H1 (cell line): ENCODE data around the gene CBL. TPM values are rescaled to one million over a fixed set of nuclear protein-coding genes. Genes with fewer than 3 reads are reported as not detected.

Experiments used
- CTCF ChIA-PET: fragments of 300-600 bp; sonication (Branson Sonifier 250); formaldehyde crosslinking; loops from one replicate; lab custom pipeline; 2021; ENCODE audit not compliant: partially characterized antibody; lab: Charles Lee
- POLR2A ChIA-PET: fragments of 300-600 bp; sonication (Branson Sonifier 250); formaldehyde crosslinking; loops from one replicate; lab custom pipeline; 2021; ENCODE audit warnings: inconsistent platforms; ENCODE audit not compliant: partially characterized antibody; lab: Charles Lee
- DNase-seq, 2 experiments: peaks; one replicate each; pipeline versions ENCODE4 v3.0.0 to v3.0.0-alpha.2; 2010 to 2022; ENCODE audit warnings: low spot score in 2 of 2, low read depth in 1 of 2, mixed read lengths in 1 of 2
- FAIRE-seq: peaks from 2 replicates; lab custom pipeline; 2011; peaks lifted over from hg19 to GRCh38; lab: Jason Lieb, UNC
- H2AFZ ChIP-seq: 2 replicates; pipeline ENCODE4 v1.8.1; 2012; ENCODE audit warnings: low read length, inconsistent platforms
- H2AK5ac ChIP-seq: 2 replicates; pipeline ENCODE4 v1.6.1; 2013; ENCODE audit warnings: low read depth, low read length
- H2BK120ac ChIP-seq: replicated peaks from 2 replicates; pipeline ENCODE3; 2013; ENCODE audit warnings: low read depth, low read length, inconsistent platforms
- H2BK12ac ChIP-seq: 2 replicates; pipeline ENCODE4 v1.6.1; 2013; ENCODE audit warnings: low read depth, low read length
- H2BK15ac ChIP-seq: 2 replicates; pipeline ENCODE4 v1.6.1; 2013; ENCODE audit warnings: low read length
- H2BK20ac ChIP-seq: 2 replicates; pipeline ENCODE4 v1.6.1; 2013; ENCODE audit warnings: low read length
- H2BK5ac ChIP-seq: 2 replicates; pipeline ENCODE4 v1.6.1; 2013; ENCODE audit warnings: low read depth, low read length
- H3K14ac ChIP-seq: 2 replicates; pipeline ENCODE4 v1.6.1; 2013; ENCODE audit warnings: inconsistent platforms; ENCODE audit not compliant: insufficient read length
- H3K18ac ChIP-seq: 2 replicates; pipeline ENCODE4 v1.6.1; 2013; ENCODE audit warnings: low read length; ENCODE audit errors: extremely low read depth
- H3K23ac ChIP-seq: 2 replicates; pipeline ENCODE4 v1.6.1; 2013; ENCODE audit warnings: inconsistent platforms; ENCODE audit not compliant: insufficient read length
- H3K23me2 ChIP-seq: 2 replicates; pipeline ENCODE4 v1.6.1; 2013; ENCODE audit warnings: low read depth, low read length
- H3K27ac ChIP-seq: 2 replicates; pipeline ENCODE4 v1.6.1; 2011; ENCODE audit warnings: low read depth, low read length, inconsistent platforms
- H3K27me3 ChIP-seq, 4 experiments: replicated peaks in 1 of 4; 1 replicate in 1 of 4; 2 replicates in 3 of 4; pipeline versions ENCODE4 v1.6.1 to v1.8.1; 2011 to 2013; ENCODE audit warnings: low read length in 3 of 4, mild to moderate bottlenecking in 3 of 4, inconsistent platforms in 2 of 4, mixed read lengths in 2 of 4, moderate library complexity in 1 of 4; ENCODE audit not compliant: control insufficient read depth in 3 of 4, insufficient read depth in 3 of 4; ENCODE audit errors: extremely low read depth in 1 of 4
- H3K36me3 ChIP-seq, 4 experiments: 2 replicates each; pipeline versions ENCODE4 v1.6.1 to v1.8.1; 2011 to 2013; ENCODE audit warnings: mild to moderate bottlenecking in 4 of 4, low read length in 3 of 4, moderate library complexity in 2 of 4, control low read depth in 1 of 4, inconsistent platforms in 1 of 4; ENCODE audit not compliant: insufficient read depth in 4 of 4, control insufficient read depth in 2 of 4
- H3K4ac ChIP-seq: replicated peaks from 2 replicates; pipeline ENCODE3; 2013; ENCODE audit warnings: low read length, low read depth, mixed read lengths, inconsistent platforms; ENCODE audit not compliant: insufficient read length
- H3K4me1 ChIP-seq, 4 experiments: replicated peaks in 1 of 4; 1 replicate in 1 of 4; 2 replicates in 3 of 4; pipeline versions ENCODE4 v1.6.1 to v1.8.1; 2011 to 2013; ENCODE audit warnings: low read length in 3 of 4, inconsistent platforms in 2 of 4, mixed read lengths in 1 of 4; ENCODE audit not compliant: insufficient read depth in 4 of 4, control insufficient read depth in 3 of 4
- H3K4me2 ChIP-seq, 2 experiments: 2 replicates each; pipeline versions ENCODE4 v1.6.1 to v1.8.1; 2011 to 2013; ENCODE audit warnings: low read depth in 2 of 2, low read length in 2 of 2, control low read depth in 1 of 2, inconsistent platforms in 1 of 2, mild to moderate bottlenecking in 1 of 2; ENCODE audit not compliant: insufficient read depth in 1 of 2
- H3K4me3 ChIP-seq, 4 experiments: fragments of 200-600, 300-600 bp in 1 of 4; sonication (generic), shearing (Covaris generic), sonication (Bioruptor Twin) in 1 of 4; 2 replicates each; pipeline versions ENCODE4 v1.5.1 to v1.8.1; 2011 to 2016; ENCODE audit warnings: low read length in 4 of 4, low read depth in 3 of 4, control low read depth in 2 of 4, inconsistent platforms in 2 of 4, mild to moderate bottlenecking in 2 of 4, mixed read lengths in 1 of 4, moderate library complexity in 1 of 4; ENCODE audit not compliant: insufficient read depth in 2 of 4; ENCODE audit errors: extremely low read depth in 1 of 4
- H3K56ac ChIP-seq: replicated peaks from 2 replicates; pipeline ENCODE3; 2013; ENCODE audit warnings: low read depth, mild to moderate bottlenecking, mixed read lengths, low read length, inconsistent platforms; ENCODE audit not compliant: insufficient read length
- H3K79me1 ChIP-seq: 2 replicates; pipeline ENCODE4 v1.6.1; 2013; ENCODE audit warnings: low read depth, low read length, control low read depth
- H3K79me2 ChIP-seq, 2 experiments: 2 replicates each; pipeline versions ENCODE4 v1.6.1 to v1.8.1; 2012 to 2013; ENCODE audit warnings: low read length in 2 of 2, mild to moderate bottlenecking in 2 of 2, inconsistent platforms in 1 of 2; ENCODE audit not compliant: insufficient read depth in 2 of 2, control insufficient read depth in 1 of 2
- H3K9ac ChIP-seq, 4 experiments: replicated peaks in 1 of 4; 1 replicate in 1 of 4; 2 replicates in 3 of 4; pipeline versions ENCODE4 v1.6.1 to v1.8.1; 2011 to 2013; ENCODE audit warnings: low read depth in 3 of 4, low read length in 3 of 4, control low read depth in 2 of 4, mild to moderate bottlenecking in 2 of 4, moderate library complexity in 2 of 4, inconsistent platforms in 1 of 4; ENCODE audit errors: extremely low read depth in 1 of 4
- H3K9me3 ChIP-seq, 2 experiments: 2 replicates each; pipeline versions ENCODE4 v1.6.1 to v1.8.1; 2012 to 2013; ENCODE audit warnings: mild to moderate bottlenecking in 2 of 2, moderate library complexity in 2 of 2, control low read depth in 1 of 2, inconsistent platforms in 1 of 2, low read depth in 1 of 2, low read length in 1 of 2, mixed read lengths in 1 of 2; ENCODE audit not compliant: insufficient read depth in 2 of 2
- H4K20me1 ChIP-seq, 2 experiments: replicated peaks in 1 of 2; 2 replicates each; pipeline versions ENCODE3 to v1.8.1; 2011 to 2013; ENCODE audit warnings: inconsistent platforms in 2 of 2, low read length in 2 of 2, mild to moderate bottlenecking in 1 of 2; ENCODE audit not compliant: insufficient read depth in 2 of 2, control insufficient read depth in 1 of 2
- H4K5ac ChIP-seq: 2 replicates; pipeline ENCODE4 v1.6.1; 2013; ENCODE audit warnings: low read length, low read depth, mixed read lengths, inconsistent platforms; ENCODE audit not compliant: insufficient read length
- H4K8ac ChIP-seq: 2 replicates; pipeline ENCODE4 v1.8.0; 2013; ENCODE audit warnings: mild to moderate bottlenecking, moderate library complexity, low read length, inconsistent platforms; ENCODE audit not compliant: insufficient read depth; ENCODE audit errors: extremely low read depth
- H4K91ac ChIP-seq: replicated peaks from 2 replicates; pipeline ENCODE3; 2013; ENCODE audit warnings: low read length, mixed read lengths, inconsistent platforms; ENCODE audit not compliant: insufficient read length
- ATF2 ChIP-seq: IDR thresholded peaks from 2 replicates; pipeline ENCODE4 v1.6.1; 2012; ENCODE audit warnings: low read length, inconsistent platforms
- BCL11A ChIP-seq, 2 experiments: IDR thresholded peaks; one replicate each; pipeline ENCODE4 v1.6.1; 2011; ENCODE audit warnings: low read depth in 2 of 2, low read length in 2 of 2, mild to moderate bottlenecking in 2 of 2
- BRCA1 ChIP-seq: IDR thresholded peaks from 2 replicates; pipeline ENCODE4 v1.6.1; 2012; ENCODE audit warnings: low read depth, low read length, improper control_type of control experiment
- GABPA ChIP-seq: IDR thresholded peaks from 2 replicates; pipeline ENCODE4 v1.6.1; 2011; ENCODE audit warnings: mild to moderate bottlenecking, low read length, moderate library complexity, borderline replicate concordance; ENCODE audit not compliant: insufficient read depth
- NRF1 ChIP-seq: IDR thresholded peaks from 2 replicates; pipeline ENCODE4 v1.6.1; 2011; ENCODE audit warnings: mild to moderate bottlenecking, low read depth, low read length, improper control_type of control experiment
- SIX5 ChIP-seq: IDR thresholded peaks from 2 replicates; pipeline ENCODE4 v1.6.1; 2011; ENCODE audit warnings: mild to moderate bottlenecking, low read depth, low read length
- SP4 ChIP-seq: IDR thresholded peaks from 2 replicates; pipeline ENCODE4 v1.6.1; 2012; ENCODE audit warnings: low read length, inconsistent platforms
- TAF1 ChIP-seq: IDR thresholded peaks from 2 replicates; pipeline ENCODE4 v1.6.1; 2011; ENCODE audit warnings: mild to moderate bottlenecking, low read depth, low read length
- TCF12 ChIP-seq: IDR thresholded peaks from 2 replicates; pipeline ENCODE4 v1.6.1; 2011; ENCODE audit warnings: low read depth, mild to moderate bottlenecking, low read length
- WGBS, 2 experiments: shearing (Covaris generic) in 1 of 2; methylation state at CpG; one replicate each; pipeline versions ENCODE4 v1.1.6 to v1.1.7; 2013 to 2015; ENCODE audit warnings: low lambda C conversion rate in 2 of 2, mixed read lengths in 2 of 2, inconsistent platforms in 1 of 2, low coverage in 1 of 2, missing lambda C conversion rate in 1 of 2; ENCODE audit not compliant: insufficient replicate concordance in 2 of 2, insufficient coverage in 1 of 2, insufficient read length in 1 of 2; ENCODE audit errors: extremely low coverage in 1 of 2, missing lambda C conversion rate in 1 of 2; 5-methylcytosine and 5-hydroxymethylcytosine counted together
- polyA plus RNA-seq, 7 experiments: library from polyadenylated mRNA; depleted of rRNA in 3 of 7; stranded (reverse) in 5 of 7; unstranded in 2 of 7; fragments of >200 nt in 5 of 7; fragments of 200-250 nt in 2 of 7; gene quantifications; 1 replicate in 5 of 7; 2 replicates in 1 of 7; 4 replicates in 1 of 7; pipeline versions ENCODE4 v1.2.1 to v1.2.3, GENCODE V29; 2011 to 2013; ENCODE audit warnings: missing spikeins in 2 of 7, mixed read lengths in 2 of 7
- total RNA-seq: library from RNA; stranded (reverse); fragmentation: NEBNext Ultra II Directional; extraction: Animal tissue kit (Norgen Biotek cat#: 25700); gene quantifications from 2 replicates; pipeline ENCODE4 v1.2.1, GENCODE V29; 2021
- TF ChIP-seq, protein P1 (sequence below): IDR thresholded peaks from 2 replicates; pipeline ENCODE4 v1.6.1; 2011; ENCODE audit warnings: low read depth, mild to moderate bottlenecking, low read length; ENCODE audit not compliant: insufficient read depth

CBL gene
- total and polyA plus RNA-seq, 2 of the 8 experiments (the other 6 are each of a cell fraction or from before 2014, with no cell fraction given): 23.1 to 57.8 TPM

- H3K36me3 ChIP-seq: no peaks in the 10 kb centered on the region
- POLR2A ChIA-PET: no interaction called here
- H2AFZ ChIP-seq: no peak overlapping the region
- H3K56ac ChIP-seq: no peak overlapping the region
- FAIRE-seq: no peak
- CTCF ChIA-PET: interaction anchor here (0.6 to 20.0 kb wide), 3 partner anchors 10 to 899 kb away, joined by 3 to 415 read pairs (median 3); partner anchors contain the start of gene MCAM
- H2BK20ac ChIP-seq: no peak overlapping the region
- no peak overlapping the region for H2BK15ac ChIP-seq
- no peak overlapping the region for H4K5ac ChIP-seq
- no peak overlapping the region for H3K14ac ChIP-seq
- no peaks in the 10 kb centered on the region for H3K9me3 ChIP-seq
- H3K23me2 ChIP-seq: peaks cover 3% of the 10 kb centered on the region; the same call in 1 of the 2 replicates
- peaks cover 3 to 7% of the 10 kb centered on the region in 2 experiments; a peak in 3 of 4 replicates for H3K79me2 ChIP-seq
- no peak overlapping the region for H3K9ac ChIP-seq
- no peak overlapping the region for H2AK5ac ChIP-seq
- H3K4me2 ChIP-seq: no peak overlapping the region
- peaks cover 3% of the 10 kb centered on the region for H3K79me1 ChIP-seq
- no peak overlapping the region for H3K27ac ChIP-seq
- no peak overlapping the region for H3K23ac ChIP-seq
- 88% methylated on average over 1 of the region's 1 CpG; no CpG with 5 or more reads in 1 of the 2 experiments for WGBS, 2 experiments
- no peak overlapping the region for H2BK12ac ChIP-seq
- no peak for DNase-seq
- H3K4me1 ChIP-seq: peaks cover 0 to 5% (median 3%) of the 10 kb centered on the region in 4 experiments; a peak in 5 of 7 replicates
- H4K20me1 ChIP-seq: no peaks in the 10 kb centered on the region
- H3K27me3 ChIP-seq: no peaks in the 10 kb centered on the region
- no peak overlapping the region for H3K4me3 ChIP-seq
- H4K91ac ChIP-seq: no peak overlapping the region
- no peak overlapping the region for H4K8ac ChIP-seq
- H2BK5ac ChIP-seq: no peak overlapping the region
- no peak overlapping the region for H3K4ac ChIP-seq
- no peak overlapping the region for H2BK120ac ChIP-seq
- no peak overlapping the region for H3K18ac ChIP-seq
- no peak for TF ChIP-seq ATF2
- TF ChIP-seq NRF1: no peak
- TF ChIP-seq TCF12: no peak
- TF ChIP-seq, protein P1, sequence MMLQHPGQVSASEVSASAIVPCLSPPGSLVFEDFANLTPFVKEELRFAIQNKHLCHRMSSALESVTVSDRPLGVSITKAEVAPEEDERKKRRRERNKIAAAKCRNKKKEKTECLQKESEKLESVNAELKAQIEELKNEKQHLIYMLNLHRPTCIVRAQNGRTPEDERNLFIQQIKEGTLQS: no peak
- TF ChIP-seq GABPA: no peak
- no peak for TF ChIP-seq SP4
- no peak for TF ChIP-seq TAF1
- no peak for TF ChIP-seq SIX5
- no peak for TF ChIP-seq BCL11A (IDR thresholded peaks at IDR 0.05; ENCODE audit: low read depth in 2 of 2, low read length in 2 of 2)
- no peak for TF ChIP-seq BRCA1
Observed at GRCh38 chr11:119330237-119330636, 124.1 kb downstream of the CBL start.
